Esophagus squamous epithelium (tissue), 4 donors: ENCODE measurements around the gene FARSA.

Source experiments
- CTCF ChIP-seq, 6 experiments: fragments of 450-650 bp in 4 of 6; fragments of 200-600 bp in 2 of 6; sonication (generic) in 2 of 6; IDR thresholded peaks; one replicate each; pipeline ENCODE4 v1.5.1; 2016 to 2019; ENCODE audit warnings: antibody characterized with exemption in 6 of 6, mild to moderate bottlenecking in 4 of 6, moderate library complexity in 4 of 6
- POLR2A ChIP-seq, 4 donors: fragments of 450-650 bp; IDR thresholded peaks; one replicate each; pipeline ENCODE4 v1.6.1; 2017; ENCODE audit warnings: antibody characterized with exemption in 4 of 4, mild to moderate bottlenecking in 4 of 4, moderate library complexity in 3 of 4

- TF ChIP-seq CTCF (IDR thresholded peaks at IDR 0.05) = no peak
- no peak for TF ChIP-seq POLR2A (IDR thresholded peaks at IDR 0.05)
These were observed 41.9 kb downstream of the FARSA start for GRCh38 chr19:12891553-12892021.
